HEK293 (cell line): ENCODE measurements around the gene GALNT2.

Experiments used
- ATF2 ChIP-seq: fragments of 450-650 bp; formaldehyde crosslinking; IDR thresholded peaks from 2 replicates; pipeline ENCODE4 v1.5.1; 2016; ENCODE audit warnings: missing biosample characterization, missing genetic modification characterization, low read depth
- CTCF ChIP-seq: fragments of 450-650 bp; formaldehyde crosslinking; IDR thresholded peaks from 2 replicates; pipeline ENCODE4 v1.5.1; 2016; ENCODE audit warnings: missing biosample characterization, missing genetic modification characterization
- ELK4 ChIP-seq: IDR thresholded peaks from 2 replicates; pipeline ENCODE4 v1.6.1; 2011; ENCODE audit warnings: mild to moderate bottlenecking, low read depth, low read length, borderline replicate concordance
- HIC1 ChIP-seq: fragments of 450-650 bp; formaldehyde crosslinking; IDR thresholded peaks from 2 replicates; pipeline ENCODE4 v1.5.1; 2016; ENCODE audit warnings: missing biosample characterization, missing genetic modification characterization
- KLF9 ChIP-seq: fragments of 450-650 bp; formaldehyde crosslinking; IDR thresholded peaks from 2 replicates; pipeline ENCODE4 v1.5.1; 2016; ENCODE audit warnings: missing biosample characterization, missing genetic modification characterization, low read depth
- PRDM1 ChIP-seq: fragments of 450-650 bp; formaldehyde crosslinking; IDR thresholded peaks from 2 replicates; pipeline ENCODE4; 2016; ENCODE audit warnings: missing biosample characterization, missing genetic modification characterization
- REST ChIP-seq: fragments of 450-650 bp; formaldehyde crosslinking; IDR thresholded peaks from 2 replicates; pipeline ENCODE4 v1.5.1; 2016; ENCODE audit warnings: missing biosample characterization, missing genetic modification characterization
- ZFHX2 ChIP-seq: fragments of 450-650 bp; formaldehyde crosslinking; conservative IDR thresholded peaks from 2 replicates; pipeline ENCODE4 v1.5.1; 2016; ENCODE audit warnings: missing biosample characterization, missing genetic modification characterization
- ZNF132 ChIP-seq: fragments of 450-650 bp; formaldehyde crosslinking; IDR thresholded peaks from 2 replicates; pipeline ENCODE4 v1.5.1; 2017; ENCODE audit warnings: missing biosample characterization, missing genetic modification characterization, borderline replicate concordance
- ZNF26 ChIP-seq: fragments of 450-650 bp; formaldehyde crosslinking; IDR thresholded peaks from 2 replicates; pipeline ENCODE4 v1.5.1; 2016; ENCODE audit warnings: missing biosample characterization, missing genetic modification characterization
- ZNF501 ChIP-seq: fragments of 450-650 bp; formaldehyde crosslinking; IDR thresholded peaks from 2 replicates; pipeline ENCODE4 v1.5.1; 2016; ENCODE audit warnings: missing biosample characterization, missing genetic modification characterization
- ZNF561 ChIP-seq: fragments of 450-650 bp; IDR thresholded peaks from 2 replicates; pipeline ENCODE4 v1.5.1; 2018; ENCODE audit warnings: missing biosample characterization, missing genetic modification characterization, borderline replicate concordance
- ZNF624 ChIP-seq: fragments of 450-650 bp; formaldehyde crosslinking; IDR thresholded peaks from 2 replicates; pipeline ENCODE4 v1.5.1; 2017; ENCODE audit warnings: missing biosample characterization, missing genetic modification characterization
- ZSCAN5A ChIP-seq: fragments of 450-650 bp; formaldehyde crosslinking; IDR thresholded peaks from 2 replicates; pipeline ENCODE4 v1.5.1; 2016; ENCODE audit warnings: missing biosample characterization, missing genetic modification characterization

- TF ChIP-seq CTCF (tag by site-specific recombination): no peak
- no peak for TF ChIP-seq ZNF501 (tag by site-specific recombination)
- no peak for TF ChIP-seq ATF2 (tag by site-specific recombination)
- no peak for TF ChIP-seq REST (tag by site-specific recombination)
- TF ChIP-seq PRDM1 (tag by site-specific recombination): no peak
- TF ChIP-seq ZNF132: no peak
- no peak for TF ChIP-seq ELK4
- TF ChIP-seq HIC1 (tag by site-specific recombination): no peak
- no peak for TF ChIP-seq ZSCAN5A (tag by site-specific recombination)
- TF ChIP-seq ZNF624 (tag by site-specific recombination): no peak
- TF ChIP-seq ZNF561 (tag by site-specific recombination): no peak
- no peak for TF ChIP-seq ZFHX2
- no peak for TF ChIP-seq ZNF26 (tag by site-specific recombination)
- TF ChIP-seq KLF9: no peak
Observed at GRCh38 chr1:230197644-230198567, 130.9 kb downstream of the GALNT2 start.
